WERI-Rb-1 (cell line): ENCODE data around the gene ZNF597.
"Not testable (repeated sequence)": the region's sequence is repeated elsewhere in the genome, so short reads cannot be mapped to it uniquely, and the experiment has no call there.

Experiments used
- DNase-seq: peaks from one replicate; pipeline ENCODE4 v3.0.0-alpha.2; 2020
- H3K27ac ChIP-seq: fragments of 250-450 bp; sonication (Bioruptor Pico); 2 replicates; pipeline ENCODE4 v1.5.1; 2020; ENCODE audit warnings: mild to moderate bottlenecking, moderate library complexity
- H3K27me3 ChIP-seq: fragments of 250-450 bp; sonication (Bioruptor Pico); 2 replicates; pipeline ENCODE4 v1.5.1; 2021; ENCODE audit warnings: mild to moderate bottlenecking, low read depth, moderate library complexity; ENCODE audit not compliant: insufficient read depth, severe bottlenecking
- H3K36me3 ChIP-seq: fragments of 250-450 bp; sonication (Bioruptor Pico); 2 replicates; pipeline ENCODE4 v1.5.1; 2020; ENCODE audit warnings: mild to moderate bottlenecking, moderate library complexity
- H3K4me3 ChIP-seq: 2 replicates; pipeline ENCODE4 v1.5.1; 2011; ENCODE audit warnings: low read depth, mild to moderate bottlenecking, control low read depth, low read length
- H3K9me3 ChIP-seq: fragments of 250-450 bp; sonication (Bioruptor Pico); 2 replicates; pipeline ENCODE4 v1.5.1; 2021; ENCODE audit warnings: mild to moderate bottlenecking, moderate library complexity; ENCODE audit not compliant: severe bottlenecking
- CTCF ChIP-seq: IDR thresholded peaks from 2 replicates; pipeline ENCODE4 v1.5.1; 2011; ENCODE audit warnings: low read depth, mild to moderate bottlenecking, control low read depth, inconsistent platforms, low read length

ZNF597 gene

GRCh38 chr16:3475604-3476375 is 32.5 kb upstream of the ZNF597 start:
- Histone ChIP-seq H3K27me3 (no peaks in the 10 kb centered on the region), H3K36me3 (peaks cover 13% of the 10 kb centered on the region), H3K4me3 (no peak overlapping the region), H3K9me3 (no peaks in the 10 kb centered on the region), H3K27ac (no peak overlapping the region)
- no peak for TF ChIP-seq CTCF
- DNase-seq = no peak

GRCh38 chr16:3474870-3475269 is 31.6 kb upstream of the ZNF597 start:
- peaks cover 11% of the 10 kb centered on the region for H3K36me3 ChIP-seq
- not testable (repeated sequence) for H3K4me3 ChIP-seq, DNase-seq, H3K9me3 ChIP-seq, H3K27ac ChIP-seq, H3K27me3 ChIP-seq

GRCh38 chr16:3474136-3474779 is 31.0 kb upstream of the ZNF597 start:
- H3K36me3 ChIP-seq = peaks cover 5% of the 10 kb centered on the region
- H3K4me3 ChIP-seq = no peak overlapping the region

GRCh38 chr16:3473596-3473943 is 30.3 kb upstream of the ZNF597 start:
- not testable (repeated sequence) for H3K27ac ChIP-seq, H3K27me3 ChIP-seq, H3K36me3 ChIP-seq, H3K9me3 ChIP-seq, H3K4me3 ChIP-seq, DNase-seq

More at GRCh38 chr16:3474136-3474779, 31.0 kb upstream of the ZNF597 start:
- no peak for TF ChIP-seq CTCF
- no peak for DNase-seq
- H3K27me3 ChIP-seq = no peaks in the 10 kb centered on the region
- no peak overlapping the region for H3K27ac ChIP-seq
- H3K9me3 ChIP-seq = no peaks in the 10 kb centered on the region

- Histone ChIP-seq H3K27ac (no peak overlapping the region), H3K27me3 (no peaks in the 10 kb centered on the region), H3K36me3 (no peaks in the 10 kb centered on the region; the same call in none of the 2 replicates), H3K9me3 (no peaks in the 10 kb centered on the region), H3K4me3 (no peak overlapping the region)
- no peak for TF ChIP-seq CTCF
- DNase-seq = no peak
Measured at GRCh38 chr16:3472878-3473595, 29.7 kb upstream of the ZNF597 start.

GRCh38 chr16:3471518-3472176 is 28.3 kb upstream of the ZNF597 start:
- peaks cover 2% of the 10 kb centered on the region for H3K36me3 ChIP-seq
- H3K27me3 ChIP-seq = no peaks in the 10 kb centered on the region
- H3K27ac ChIP-seq = no peak overlapping the region
- no peak for TF ChIP-seq CTCF
- no peaks in the 10 kb centered on the region for H3K9me3 ChIP-seq
- no peak overlapping the region for H3K4me3 ChIP-seq
- DNase-seq = no peak
